Activated CD4-positive, alpha-beta T cell treated with anti-CD3 and anti-CD28 coated beads, Interleukin-2, amount 10 ng/mL, durations not matched to agents 7 days and 5 days (primary cell): ENCODE results near the gene STX10. TPM values are rescaled to one million over a fixed set of nuclear protein-coding genes. Genes with fewer than 3 reads are reported as not detected.
"Not testable (repeated sequence)": the region's sequence is repeated elsewhere in the genome, so short reads cannot be mapped to it uniquely, and the experiment has no call there.

Source experiments
- CTCF ChIA-PET: fragments of 350-600 bp; sonication (Branson Sonifier 250); formaldehyde crosslinking; loops from one replicate; lab custom pipeline; 2021; ENCODE audit warnings: antibody characterized with exemption; lab: Charles Lee
- POLR2A ChIA-PET: fragments of 350-600 bp; sonication (Branson Sonifier 250); formaldehyde crosslinking; loops from one replicate; lab custom pipeline; 2021; ENCODE audit warnings: antibody characterized with exemption; lab: Charles Lee
- DNase-seq: peaks from one replicate; pipeline ENCODE4 v3.0.0-alpha.2; 2020
- H3K27ac Mint-ChIP-seq: one replicate; pipeline ENCODE4 v1.8.0; 2021; ENCODE audit warnings: mild to moderate bottlenecking, moderate library complexity, mixed read lengths
- H3K27me3 Mint-ChIP-seq: one replicate; pipeline ENCODE4 v1.8.0; 2021; ENCODE audit warnings: mixed read lengths
- H3K36me3 Mint-ChIP-seq: one replicate; pipeline ENCODE4 v1.8.0; 2021; ENCODE audit warnings: low read depth, mixed read lengths
- H3K4me1 Mint-ChIP-seq: one replicate; pipeline ENCODE4 v1.8.0; 2021; ENCODE audit warnings: mixed read lengths
- H3K4me3 Mint-ChIP-seq: one replicate; pipeline ENCODE4 v1.8.0; 2021; ENCODE audit warnings: mild to moderate bottlenecking, moderate library complexity, mixed read lengths
- H3K9me3 Mint-ChIP-seq: one replicate; pipeline ENCODE4 v1.8.0; 2021; ENCODE audit warnings: mixed read lengths
- total RNA-seq, 2 experiments: library from RNA; stranded (reverse); gene quantifications; one replicate each; pipeline ENCODE4 v1.2.3, GENCODE V29; 2021

STX10 gene, protein sequence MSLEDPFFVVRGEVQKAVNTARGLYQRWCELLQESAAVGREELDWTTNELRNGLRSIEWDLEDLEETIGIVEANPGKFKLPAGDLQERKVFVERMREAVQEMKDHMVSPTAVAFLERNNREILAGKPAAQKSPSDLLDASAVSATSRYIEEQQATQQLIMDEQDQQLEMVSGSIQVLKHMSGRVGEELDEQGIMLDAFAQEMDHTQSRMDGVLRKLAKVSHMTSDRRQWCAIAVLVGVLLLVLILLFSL
- total RNA-seq = 10 to 100 TPM; 62.3 to 65.0 TPM

DNA sequence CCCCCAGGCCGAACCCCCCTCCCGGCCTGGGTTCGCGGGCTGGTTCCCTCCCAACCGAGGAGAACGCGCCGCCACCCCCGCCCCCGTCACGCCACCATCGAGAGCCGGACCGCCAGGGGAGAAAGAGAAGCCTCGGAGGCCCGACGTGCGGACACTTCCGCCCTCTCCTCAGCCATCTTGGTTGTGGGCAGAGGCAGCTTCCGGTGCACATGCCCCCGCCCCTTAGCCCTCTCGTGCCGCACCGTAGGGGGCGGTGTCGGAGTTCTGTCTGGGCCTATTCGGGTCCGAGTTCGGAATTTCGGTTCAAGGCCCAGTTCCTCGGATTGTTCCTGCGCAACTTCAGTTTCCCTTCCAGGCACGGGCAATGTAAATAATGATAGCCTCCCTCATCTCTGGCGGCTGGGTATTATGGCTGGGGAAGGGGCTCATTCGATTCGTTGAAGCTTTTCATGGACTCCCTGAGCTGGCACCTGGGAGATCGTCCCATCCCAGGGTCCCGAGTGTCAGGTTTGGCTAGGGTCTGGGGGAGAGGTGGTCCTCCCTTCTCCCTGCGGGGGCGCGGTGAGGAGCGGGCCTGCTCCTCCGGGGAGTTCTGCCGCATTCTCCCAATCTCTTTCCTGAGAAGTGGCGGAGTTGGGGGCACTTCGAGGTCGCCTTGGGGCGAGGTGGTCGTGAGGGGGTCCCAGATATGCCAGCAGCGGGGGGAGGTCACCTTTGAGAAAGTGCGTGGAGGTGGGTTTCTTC, at the start of gene STX10, which contains the start of gene IER2:
Gene STX10 (minus strand): TSS at position 189 of the 744 bp plus-strand sequence. CDS start 202 bp downstream, outside the sequence.
Gene IER2 (plus strand): TSS at position 225 of the 744 bp plus-strand sequence. CDS start 2,776 bp downstream, outside the sequence.
- no peaks in the 10 kb centered on the region for H3K27me3 Mint-ChIP-seq
- peak within 1 kb of the TSS; percentile 91 for H3K27ac Mint-ChIP-seq
- POLR2A ChIA-PET = no interaction called here
- peak; percentile 95 for DNase-seq
- peak within 1 kb of the TSS; percentile 97 for H3K4me3 Mint-ChIP-seq
- H3K36me3 Mint-ChIP-seq = peaks cover 26% of the 10 kb centered on the region
- H3K4me1 Mint-ChIP-seq = peaks cover 19% of the 10 kb centered on the region
- CTCF ChIA-PET = interaction anchor here (0.6 to 1.9 kb wide), 10 partner anchors 8 to 260 kb away, joined by 3 to 6 read pairs (median 5); partner anchors contain the start of gene NACC1
- H3K9me3 Mint-ChIP-seq = no peaks in the 10 kb centered on the region

DNA sequence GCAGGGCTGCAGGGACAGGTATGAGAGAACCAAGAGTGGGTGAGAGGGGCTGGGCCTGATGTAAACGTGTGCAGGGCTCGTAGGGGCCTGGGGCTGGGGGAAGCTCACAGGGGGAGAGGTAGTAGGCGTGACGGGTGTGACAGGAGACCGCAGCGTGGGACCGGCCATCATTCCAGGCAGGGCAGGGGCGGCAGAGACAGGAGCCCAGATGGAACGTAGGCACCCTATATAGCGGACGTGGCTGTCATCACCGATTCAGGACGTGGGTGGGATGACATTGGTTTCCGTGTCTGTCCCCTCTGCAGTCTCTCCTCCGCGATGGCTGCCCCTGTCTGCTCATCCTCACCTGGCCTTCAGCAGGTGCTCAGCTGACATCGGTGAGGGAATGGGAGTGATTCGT, 48.5 kb upstream of the STX10 start:
- no peak for DNase-seq
- ChIA-PET CTCF (no interaction called here), POLR2A (no interaction called here)
- no peak overlapping the region for H3K4me3 Mint-ChIP-seq
- no peaks in the 10 kb centered on the region for H3K36me3 Mint-ChIP-seq
- H3K4me1 Mint-ChIP-seq = peaks cover 21% of the 10 kb centered on the region
- H3K27ac Mint-ChIP-seq = no peak overlapping the region
- H3K9me3 Mint-ChIP-seq = no peaks in the 10 kb centered on the region
- H3K27me3 Mint-ChIP-seq = no peaks in the 10 kb centered on the region

DNA sequence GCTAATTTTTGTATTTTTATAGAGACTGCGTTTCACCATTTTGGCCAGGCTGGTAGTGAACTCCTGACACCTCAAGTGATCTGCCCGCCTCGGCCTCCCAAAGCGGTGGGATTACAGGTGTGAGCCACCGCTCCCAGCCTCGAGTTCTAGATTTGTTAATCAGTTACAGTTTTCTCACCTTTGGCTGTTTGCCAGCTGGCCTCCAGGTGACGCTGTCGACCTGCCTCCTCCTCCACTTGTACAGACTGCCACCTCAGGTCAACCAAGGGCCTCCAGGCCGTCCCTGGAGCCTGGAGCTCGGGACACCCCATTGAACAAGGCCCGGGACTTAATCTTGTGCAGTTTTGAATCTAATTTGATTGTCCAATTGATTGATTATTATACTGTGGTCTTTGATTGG, 45.5 kb upstream of the STX10 start:
- Mint-ChIP-seq H3K27me3 (no peaks in the 10 kb centered on the region), H3K9me3 (no peaks in the 10 kb centered on the region), H3K27ac (peak overlapping the region; percentile 25), H3K4me3 (no peak overlapping the region), H3K36me3 (no peaks in the 10 kb centered on the region), H3K4me1 (peaks cover 29% of the 10 kb centered on the region)
- ChIA-PET CTCF (interaction anchor here (0.9 to 3.8 kb wide), 14 partner anchors 10 to 230 kb away, joined by 3 to 26 read pairs (median 7); no protein-coding TSS in a partner anchor), POLR2A (no interaction called here)
- peak; percentile 55 for DNase-seq

DNA sequence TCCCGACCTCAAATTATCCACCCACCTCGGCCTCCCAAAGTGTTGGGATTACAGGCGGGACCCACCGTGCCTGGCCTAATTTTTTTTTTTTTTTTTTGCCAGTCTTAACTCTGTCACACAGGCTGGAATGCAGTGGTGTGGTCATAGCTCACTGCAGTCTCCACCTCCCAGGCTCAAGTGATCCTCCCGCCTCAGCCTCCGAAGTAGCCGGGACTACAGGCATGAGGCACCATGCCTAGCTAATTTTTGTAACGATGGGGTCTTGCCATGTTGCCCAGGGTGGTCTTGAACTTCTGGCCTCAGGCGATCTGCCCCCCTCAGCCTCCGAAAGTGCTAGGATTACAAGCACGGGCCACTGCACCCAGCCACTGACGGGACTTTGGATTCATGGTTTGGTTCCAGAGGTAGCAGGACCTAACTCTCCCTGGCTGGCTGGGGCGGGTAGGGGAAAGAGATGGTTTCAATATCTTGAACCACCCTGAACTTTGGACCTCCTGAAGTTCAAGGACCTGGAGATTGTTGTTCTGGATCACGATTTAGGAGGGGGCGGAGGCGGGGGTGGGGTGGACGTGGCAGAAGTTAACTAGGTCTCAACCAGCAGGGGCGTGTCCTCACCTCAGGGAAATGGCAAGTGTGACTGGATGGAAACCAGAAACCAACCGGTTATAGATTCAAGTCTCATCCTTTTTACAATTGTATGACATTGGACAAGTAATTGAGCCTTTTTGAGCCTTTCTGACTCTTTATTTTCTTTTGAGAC, 40.8 kb upstream of the STX10 start:
- ChIA-PET POLR2A (no interaction called here), CTCF (interaction anchor here (1.4 kb wide), 1 partner anchor 23 kb away, joined by 3 read pairs; no protein-coding TSS in a partner anchor)
- peaks cover 47% of the 10 kb centered on the region for H3K4me1 Mint-ChIP-seq
- no peak for DNase-seq
- no peaks in the 10 kb centered on the region for H3K9me3 Mint-ChIP-seq
- H3K27ac Mint-ChIP-seq = peak overlapping the region; percentile 31
- no peak overlapping the region for H3K4me3 Mint-ChIP-seq
- H3K36me3 Mint-ChIP-seq = no peaks in the 10 kb centered on the region
- no peaks in the 10 kb centered on the region for H3K27me3 Mint-ChIP-seq

DNA sequence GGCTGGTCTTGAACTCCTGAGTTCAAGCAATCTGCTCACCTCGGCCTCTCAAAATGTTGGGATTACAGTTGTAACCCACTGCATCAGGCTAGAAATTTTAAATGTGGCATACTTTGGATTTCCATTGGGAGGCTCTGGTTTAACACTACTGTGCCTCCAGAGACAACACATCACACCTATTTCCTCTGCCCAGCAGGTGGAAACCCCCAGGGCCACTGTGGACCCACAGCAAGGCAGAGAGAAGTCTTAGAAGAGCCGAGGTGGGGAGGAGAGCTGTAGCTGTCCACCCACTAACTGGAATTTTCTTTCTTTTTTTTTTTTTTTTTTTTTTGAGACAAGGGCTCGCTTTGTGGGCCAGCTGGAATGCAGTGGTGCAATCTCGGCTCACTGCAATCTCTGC, 39.4 kb upstream of the STX10 start:
- POLR2A ChIA-PET = no interaction called here
- Mint-ChIP-seq H3K4me3 (no peak overlapping the region), H3K36me3 (no peaks in the 10 kb centered on the region), H3K9me3 (no peaks in the 10 kb centered on the region), H3K27me3 (no peaks in the 10 kb centered on the region), H3K27ac (no peak overlapping the region), H3K4me1 (peaks cover 39% of the 10 kb centered on the region)
- CTCF ChIA-PET = interaction anchor here (0.6 to 1.4 kb wide), 3 partner anchors 19 to 319 kb away, joined by 3 to 4 read pairs (median 3); no protein-coding TSS in a partner anchor
- DNase-seq = no peak

DNA sequence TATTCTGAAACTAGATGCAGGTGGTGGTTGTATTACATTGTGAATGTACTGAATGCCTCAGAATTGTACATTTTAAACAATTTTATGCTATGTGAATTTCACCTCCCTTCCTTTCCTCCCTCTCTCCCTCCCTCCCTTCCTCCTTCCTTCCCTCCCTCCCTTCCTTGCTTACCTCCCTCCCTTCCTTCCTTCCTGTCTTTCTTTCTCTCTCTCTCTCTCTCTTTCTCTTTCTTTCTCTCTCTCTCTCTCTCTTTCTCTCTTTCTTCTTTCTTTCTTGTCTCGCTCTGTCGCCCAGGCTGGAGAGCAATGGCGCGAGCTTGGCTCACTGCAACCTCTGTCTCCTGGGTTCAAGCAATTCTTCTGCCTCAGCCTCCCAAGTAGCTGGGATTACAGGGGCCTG, 37.2 kb upstream of the STX10 start:
- CTCF ChIA-PET = no interaction called here

DNA sequence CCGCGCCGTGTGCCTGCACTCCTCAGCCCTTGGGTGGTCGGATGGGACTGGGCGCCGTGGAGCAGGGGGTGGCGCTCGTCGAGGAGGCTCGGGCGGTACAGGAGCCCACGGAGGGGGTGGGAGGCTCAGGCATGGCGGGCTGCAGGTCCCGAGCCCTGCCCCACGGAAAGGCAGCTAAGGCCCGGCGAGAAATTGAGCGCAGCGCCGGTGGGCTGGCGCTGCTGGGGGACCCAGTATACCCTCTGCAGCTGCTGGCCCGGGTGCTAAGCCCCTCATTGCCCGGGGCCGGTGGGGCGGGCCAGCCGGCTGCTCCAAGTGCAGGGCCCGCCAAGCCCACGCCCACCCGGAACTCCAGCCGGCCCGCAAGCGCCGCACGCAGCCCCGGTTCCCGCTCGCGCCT, 36.5 kb upstream of the STX10 start:
- H3K36me3 Mint-ChIP-seq, H3K9me3 Mint-ChIP-seq, H3K27ac Mint-ChIP-seq, DNase-seq, H3K27me3 Mint-ChIP-seq, POLR2A ChIA-PET, H3K4me3 Mint-ChIP-seq: not testable (repeated sequence)
- peaks cover 34% of the 10 kb centered on the region for H3K4me1 Mint-ChIP-seq
- CTCF ChIA-PET = interaction anchor here (1.4 kb wide), 1 partner anchor 18 kb away, joined by 4 read pairs; no protein-coding TSS in a partner anchor

More for the DNA sequence above, 37.2 kb upstream of the STX10 start:
- no peak overlapping the region for H3K4me3 Mint-ChIP-seq
- H3K9me3 Mint-ChIP-seq = no peaks in the 10 kb centered on the region
- H3K36me3 Mint-ChIP-seq = no peaks in the 10 kb centered on the region
- no peaks in the 10 kb centered on the region for H3K27me3 Mint-ChIP-seq
- peak overlapping the region; percentile 78 for H3K27ac Mint-ChIP-seq
- DNase-seq = no peak
- H3K4me1 Mint-ChIP-seq = peaks cover 28% of the 10 kb centered on the region
- POLR2A ChIA-PET = interaction anchor here (0.7 kb wide), 1 partner anchor 30 kb away, joined by 3 read pairs; no protein-coding TSS in a partner anchor

DNA sequence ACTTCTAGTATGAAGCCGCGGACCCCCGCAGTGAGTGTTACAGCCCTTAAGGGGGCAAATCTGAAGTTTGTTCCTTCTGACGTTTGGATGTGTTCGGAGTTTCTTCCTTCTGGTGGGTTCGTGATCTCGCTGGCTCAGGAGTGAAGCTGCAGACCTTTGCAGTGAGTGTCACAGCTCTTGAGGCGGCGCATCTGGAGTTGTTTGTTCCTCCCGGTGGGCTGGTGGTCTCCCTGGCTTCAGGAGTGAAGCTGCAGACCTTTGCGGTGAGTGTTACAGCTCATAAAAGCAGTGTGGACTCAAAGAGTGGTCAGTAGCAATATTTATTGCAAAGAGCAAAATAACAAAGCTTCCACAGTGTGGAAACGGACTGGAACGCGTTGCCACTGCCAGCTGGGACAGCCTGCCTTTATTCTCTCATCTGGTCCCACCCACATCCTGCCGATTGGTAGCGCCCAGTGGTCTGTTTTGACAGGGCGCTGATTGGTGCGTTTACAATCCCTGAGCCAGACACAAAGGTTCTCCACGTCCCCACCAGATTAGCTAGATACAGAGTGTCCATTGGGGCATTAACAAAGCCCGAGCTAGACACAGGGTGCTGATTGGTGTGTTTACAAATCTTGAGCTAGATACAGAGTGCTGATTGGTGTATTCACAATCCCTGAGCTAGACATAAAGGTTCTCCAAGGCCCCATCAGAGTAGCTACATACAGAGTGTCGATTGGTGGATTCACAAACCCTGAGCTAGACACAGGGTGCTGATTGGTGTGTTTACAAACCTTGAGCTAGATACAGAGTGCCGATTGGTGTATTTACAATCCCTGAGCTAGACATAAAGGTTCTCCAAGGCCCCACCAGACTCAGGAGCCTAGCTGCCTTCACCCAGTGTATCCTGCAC, 35.8 kb upstream of the STX10 start:
- H3K27ac Mint-ChIP-seq, DNase-seq, H3K9me3 Mint-ChIP-seq, H3K4me3 Mint-ChIP-seq, H3K27me3 Mint-ChIP-seq, POLR2A ChIA-PET, H3K36me3 Mint-ChIP-seq: not testable (repeated sequence)
- CTCF ChIA-PET = interaction anchor here (1.4 kb wide), 1 partner anchor 17 kb away, joined by 4 read pairs; no protein-coding TSS in a partner anchor
- peaks cover 32% of the 10 kb centered on the region for H3K4me1 Mint-ChIP-seq

DNA sequence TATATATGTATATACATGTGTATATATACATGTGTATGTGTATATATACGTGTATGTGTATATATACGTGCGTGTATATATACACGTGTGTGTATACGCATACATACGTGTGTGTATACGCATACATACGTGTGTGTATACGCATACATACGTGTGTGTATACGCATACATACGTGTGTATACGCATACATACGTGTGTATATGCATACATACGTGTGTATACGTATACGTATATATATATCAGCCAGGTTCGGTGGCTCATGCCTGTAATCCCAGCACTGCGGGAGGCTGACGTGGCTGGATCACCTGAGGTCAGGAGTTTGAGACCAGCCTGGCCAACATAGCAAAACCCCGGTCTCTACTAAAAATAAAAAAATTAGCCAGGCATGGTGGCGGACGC, 34.8 kb upstream of the STX10 start:
- H3K36me3 Mint-ChIP-seq, H3K27ac Mint-ChIP-seq, H3K27me3 Mint-ChIP-seq, DNase-seq, H3K9me3 Mint-ChIP-seq, H3K4me3 Mint-ChIP-seq, CTCF ChIA-PET: not testable (repeated sequence)
- POLR2A ChIA-PET = interaction anchor here (0.7 kb wide), 1 partner anchor 392 kb away, joined by 3 read pairs; no protein-coding TSS in a partner anchor
- peaks cover 40% of the 10 kb centered on the region for H3K4me1 Mint-ChIP-seq

DNA sequence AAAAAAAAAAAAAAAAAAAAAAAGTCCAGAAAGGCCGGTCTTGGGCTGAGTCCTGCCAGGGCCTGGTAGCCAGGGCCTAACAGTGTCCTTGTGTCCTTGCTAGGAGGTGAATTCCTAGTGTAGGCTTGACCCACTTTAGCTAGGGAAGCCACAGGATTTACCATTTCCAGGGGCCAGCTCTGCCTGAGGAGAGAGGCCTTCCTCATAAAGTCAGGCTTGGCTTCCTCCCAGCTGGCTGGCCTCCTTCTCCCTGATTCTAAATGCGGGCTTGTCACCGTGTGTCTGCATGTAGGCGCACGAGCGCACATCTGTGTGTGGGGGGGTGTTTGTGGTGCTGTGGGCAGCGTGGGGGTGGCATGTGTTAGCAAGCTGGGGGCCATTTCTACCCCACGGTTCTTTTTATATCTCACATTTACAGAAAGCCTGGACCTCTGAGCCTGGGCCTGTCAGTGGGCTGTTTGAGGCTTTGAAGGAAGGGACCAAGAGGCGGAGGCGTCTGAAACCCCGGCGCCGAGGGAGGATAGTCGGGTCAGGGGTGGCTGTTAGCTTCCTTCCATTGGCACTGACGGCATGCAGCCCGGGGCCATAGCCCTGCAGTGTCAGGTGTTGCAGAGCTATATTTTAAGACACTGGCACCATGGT, 31.7 kb upstream of the STX10 start:
- Mint-ChIP-seq H3K9me3 (no peaks in the 10 kb centered on the region), H3K4me1 (peaks cover 33% of the 10 kb centered on the region), H3K27me3 (no peaks in the 10 kb centered on the region), H3K27ac (peak overlapping the region; percentile 6), H3K4me3 (no peak overlapping the region), H3K36me3 (peaks cover 2% of the 10 kb centered on the region)
- POLR2A ChIA-PET = no interaction called here
- CTCF ChIA-PET = interaction anchor here (0.6 to 3.1 kb wide), 6 partner anchors 11 to 678 kb away, joined by 3 to 26 read pairs (median 3); no protein-coding TSS in a partner anchor
- DNase-seq = no peak

DNA sequence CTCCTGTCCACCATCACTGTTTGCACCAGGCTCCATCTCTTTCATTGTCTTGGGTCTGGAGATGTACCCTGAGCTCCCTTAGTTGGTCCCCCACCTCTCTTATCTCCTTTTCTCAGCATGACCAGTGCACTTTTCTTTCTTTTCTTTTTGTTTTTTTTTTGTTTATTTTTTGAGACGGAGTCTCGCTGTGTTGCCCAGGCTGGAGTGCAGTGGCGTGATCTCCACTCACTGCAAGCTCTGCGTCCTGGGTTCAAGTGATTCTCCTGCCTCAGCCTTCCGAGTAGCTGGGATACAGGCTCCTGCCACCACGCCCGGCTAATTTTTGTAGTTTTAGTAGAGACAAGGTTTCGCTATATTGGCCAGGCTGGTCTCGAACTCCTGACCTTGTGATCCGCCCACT, 28.1 kb upstream of the STX10 start:
- peak overlapping the region; percentile 36 for H3K27ac Mint-ChIP-seq
- H3K4me3 Mint-ChIP-seq, DNase-seq, H3K9me3 Mint-ChIP-seq, H3K27me3 Mint-ChIP-seq, H3K36me3 Mint-ChIP-seq: not testable (repeated sequence)
- ChIA-PET CTCF (interaction anchor here (0.6 to 1.3 kb wide), 2 partner anchors 8 to 201 kb away, joined by 3 to 6 read pairs; no protein-coding TSS in a partner anchor), POLR2A (interaction anchor here (1.0 kb wide), 1 partner anchor 24 kb away, joined by 6 read pairs; no protein-coding TSS in a partner anchor)
- peaks cover 30% of the 10 kb centered on the region for H3K4me1 Mint-ChIP-seq
